Upper lobe of left lung (tissue), 4 donors: ENCODE results near the gene XIRP2.

Experiments used
- EP300 ChIP-seq, 4 donors: sonication (generic); formaldehyde crosslinking; IDR thresholded peaks; one replicate each; pipeline ENCODE4 v1.5.1; 2017; ENCODE audit warnings: antibody characterized with exemption in 4 of 4, control low read depth in 2 of 4
- POLR2A ChIP-seq, 4 donors: fragments of 450-650 bp; IDR thresholded peaks; one replicate each; pipeline ENCODE4 v1.5.1; 2016 to 2017; ENCODE audit warnings: antibody characterized with exemption in 4 of 4, mild to moderate bottlenecking in 2 of 4
- POLR2AphosphoS5 ChIP-seq, 2 donors: sonication (generic); formaldehyde crosslinking; IDR thresholded peaks; one replicate each; pipeline ENCODE4 v1.5.1; 2017; ENCODE audit warnings: antibody characterized with exemption in 2 of 2
- TF ChIP-seq, protein P1 (sequence below), 6 experiments: fragments of 450-650 bp in 4 of 6; fragments of 200-600 bp in 2 of 6; sonication (generic) in 2 of 6; IDR thresholded peaks; one replicate each; pipeline ENCODE4 v1.5.1; 2016 to 2019; ENCODE audit warnings: antibody characterized with exemption in 6 of 6

- TF ChIP-seq, protein P1, sequence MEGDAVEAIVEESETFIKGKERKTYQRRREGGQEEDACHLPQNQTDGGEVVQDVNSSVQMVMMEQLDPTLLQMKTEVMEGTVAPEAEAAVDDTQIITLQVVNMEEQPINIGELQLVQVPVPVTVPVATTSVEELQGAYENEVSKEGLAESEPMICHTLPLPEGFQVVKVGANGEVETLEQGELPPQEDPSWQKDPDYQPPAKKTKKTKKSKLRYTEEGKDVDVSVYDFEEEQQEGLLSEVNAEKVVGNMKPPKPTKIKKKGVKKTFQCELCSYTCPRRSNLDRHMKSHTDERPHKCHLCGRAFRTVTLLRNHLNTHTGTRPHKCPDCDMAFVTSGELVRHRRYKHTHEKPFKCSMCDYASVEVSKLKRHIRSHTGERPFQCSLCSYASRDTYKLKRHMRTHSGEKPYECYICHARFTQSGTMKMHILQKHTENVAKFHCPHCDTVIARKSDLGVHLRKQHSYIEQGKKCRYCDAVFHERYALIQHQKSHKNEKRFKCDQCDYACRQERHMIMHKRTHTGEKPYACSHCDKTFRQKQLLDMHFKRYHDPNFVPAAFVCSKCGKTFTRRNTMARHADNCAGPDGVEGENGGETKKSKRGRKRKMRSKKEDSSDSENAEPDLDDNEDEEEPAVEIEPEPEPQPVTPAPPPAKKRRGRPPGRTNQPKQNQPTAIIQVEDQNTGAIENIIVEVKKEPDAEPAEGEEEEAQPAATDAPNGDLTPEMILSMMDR (IDR thresholded peaks at IDR 0.05), result no peak
- TF ChIP-seq POLR2AphosphoS5 (IDR thresholded peaks at IDR 0.05) (no peak), POLR2A (IDR thresholded peaks at IDR 0.05) (no peak), EP300 (IDR thresholded peaks at IDR 0.05) (no peak)
These were observed 140.2 kb downstream of the XIRP2 start for GRCh38 chr2:167028503-167028902.
